GM12864 (cell line): ENCODE measurements around the gene EEF1AKMT3.
"Not testable (repeated sequence)": the region's sequence is repeated elsewhere in the genome, so short reads cannot be mapped to it uniquely, and the experiment has no call there.

Experiments
- DNase-seq: peaks from one replicate; pipeline ENCODE4 v3.0.0-alpha.2; 2011; ENCODE audit warnings: low read depth
- H3K4me3 ChIP-seq: 2 replicates; pipeline ENCODE4 v1.5.1; 2011; ENCODE audit warnings: mild to moderate bottlenecking, low read depth, low read length, control low read depth
- CTCF ChIP-seq: IDR thresholded peaks from 2 replicates; pipeline ENCODE4 v1.5.1; 2011; ENCODE audit warnings: low read depth, mild to moderate bottlenecking, moderate library complexity, low read length, control low read depth, inconsistent platforms; ENCODE audit errors: missing control alignments

EEF1AKMT3 gene

GRCh38 chr12:57767876-57768275 is 4.5 kb upstream of the EEF1AKMT3 start:
- no peak overlapping the region for H3K4me3 ChIP-seq
- TF ChIP-seq CTCF: no peak
- no peak for DNase-seq

GRCh38 chr12:57769594-57769993 is 2.8 kb upstream of the EEF1AKMT3 start:
- DNase-seq: no peak
- H3K4me3 ChIP-seq: no peak overlapping the region

GRCh38 chr12:57770734-57771133 is 1.7 kb upstream of the EEF1AKMT3 start:
- TF ChIP-seq CTCF: no peak
- H3K4me3 ChIP-seq: no peak overlapping the region; the same call in 1 of the 2 replicates
- no peak for DNase-seq

More at GRCh38 chr12:57769594-57769993, 2.8 kb upstream of the EEF1AKMT3 start:
- TF ChIP-seq CTCF: no peak

GRCh38 chr12:57771236-57771872 is 1.1 kb upstream of the EEF1AKMT3 start:
- peak overlapping the region; percentile 65 for H3K4me3 ChIP-seq

GRCh38 chr12:57771873-57772428 is 463 bp upstream of the EEF1AKMT3 start, which contains the start of gene METTL1:
Gene METTL1 (minus strand): TSS chr12:57772105. CDS start chr12:57772083, 22 bp downstream.
- DNase-seq: peak; percentile 89
- TF ChIP-seq CTCF: no peak

More at GRCh38 chr12:57771236-57771872, 1.1 kb upstream of the EEF1AKMT3 start:
- DNase-seq: peak; percentile 76
- TF ChIP-seq CTCF: no peak

GRCh38 chr12:57774634-57775033 is 2.2 kb downstream of the EEF1AKMT3 start:
- not testable (repeated sequence) for DNase-seq, H3K4me3 ChIP-seq

More at GRCh38 chr12:57771873-57772428, 463 bp upstream of the EEF1AKMT3 start, which contains the start of gene METTL1:
- H3K4me3 ChIP-seq: peak within 1 kb of the TSS; percentile 65

- H3K4me3 ChIP-seq: no peak overlapping the region
- no peak for TF ChIP-seq CTCF
Measured at GRCh38 chr12:57775044-57775443, 2.6 kb downstream of the EEF1AKMT3 start.

More at GRCh38 chr12:57775044-57775443, 2.6 kb downstream of the EEF1AKMT3 start:
- DNase-seq: no peak
